Thyroid gland (tissue), 4 donors: ENCODE measurements around the gene DTD1.

Experiments used
- CTCF ChIP-seq, 6 experiments: fragments of 200-600 bp in 3 of 6; fragments of 450-650 bp in 3 of 6; sonication (generic) in 3 of 6; IDR thresholded peaks; one replicate each; pipeline ENCODE4 v1.5.1; 2016 to 2019; ENCODE audit warnings: antibody characterized with exemption in 6 of 6, mild to moderate bottlenecking in 2 of 6, inconsistent platforms in 1 of 6, moderate library complexity in 1 of 6
- POLR2A ChIP-seq, 2 donors: fragments of 450-650 bp; IDR thresholded peaks; one replicate each; pipeline ENCODE4 v1.6.1; 2017; ENCODE audit warnings: antibody characterized with exemption in 2 of 2, mild to moderate bottlenecking in 2 of 2, moderate library complexity in 1 of 2

GRCh38 chr20:18624948-18625347 lies 37.1 kb downstream of the DTD1 start:
- TF ChIP-seq CTCF (IDR thresholded peaks at IDR 0.05), result no peak
- no peak for TF ChIP-seq POLR2A (IDR thresholded peaks at IDR 0.05)
